Smooth muscle cell (in vitro differentiated cells): Measurements from ENCODE around the gene GSTM4. TPM values are rescaled to one million over a fixed set of nuclear protein-coding genes. Genes with fewer than 3 reads are reported as not detected.
A peak's percentile ranks its signal among the peaks of the same experiment; 100 is the strongest.

Source experiments
- DNase-seq: peaks from one replicate; lab custom pipeline; 2025; ENCODE audit not compliant: unreplicated experiment; lab: John Stamatoyannopoulos, UW
- H2AFZ ChIP-seq: fragments of 200-600 bp; sonication (generic); 2 replicates; pipeline ENCODE4 v1.6.0; 2016; ENCODE audit warnings: antibody characterized with exemption, low read depth, mild to moderate bottlenecking
- H3F3A ChIP-seq: fragments of 200-600 bp; sonication (generic); 2 replicates; pipeline ENCODE4 v1.6.0; 2017; ENCODE audit warnings: antibody characterized with exemption, low read depth
- H3K27ac ChIP-seq: fragments of 200-600 bp; sonication (generic); 2 replicates; pipeline ENCODE4 v1.5.1; 2016; ENCODE audit warnings: low read depth, mild to moderate bottlenecking
- H3K27me3 ChIP-seq: fragments of 200-600 bp; sonication (generic); 2 replicates; pipeline ENCODE4 v1.6.1; 2016; ENCODE audit warnings: low read depth, mild to moderate bottlenecking
- H3K36me3 ChIP-seq: fragments of 200-600 bp; sonication (generic); 2 replicates; pipeline ENCODE4 v1.5.1; 2016; ENCODE audit warnings: low read depth
- H3K4me1 ChIP-seq: fragments of 200-600 bp; sonication (generic); 2 replicates; pipeline ENCODE4 v1.5.1; 2016; ENCODE audit warnings: low read depth
- H3K4me2 ChIP-seq: fragments of 200-600 bp; sonication (generic); 2 replicates; pipeline ENCODE4 v1.6.0; 2016; ENCODE audit warnings: mild to moderate bottlenecking
- H3K4me3 ChIP-seq: fragments of 200-600 bp; sonication (generic); 2 replicates; pipeline ENCODE4 v1.5.1; 2016; ENCODE audit warnings: mild to moderate bottlenecking
- H3K79me2 ChIP-seq: fragments of 200-600 bp; sonication (generic); 2 replicates; pipeline ENCODE4 v1.6.0; 2016; ENCODE audit warnings: low read depth, mild to moderate bottlenecking
- H3K9ac ChIP-seq: fragments of 200-600 bp; sonication (generic); 2 replicates; pipeline ENCODE4 v1.6.0; 2016; ENCODE audit warnings: low read depth
- H3K9me3 ChIP-seq: fragments of 200-600 bp; sonication (generic); replicated peaks from 2 replicates; pipeline ENCODE4 v1.5.1; 2016; ENCODE audit warnings: low read depth
- H4K20me1 ChIP-seq: fragments of 200-600 bp; sonication (generic); 2 replicates; pipeline ENCODE4 v1.6.0; 2016; ENCODE audit warnings: low read depth
- CTCF ChIP-seq: fragments of 200-600 bp; sonication (generic); IDR thresholded peaks from 2 replicates; pipeline ENCODE4 v1.5.1; 2017; ENCODE audit warnings: borderline replicate concordance, mild to moderate bottlenecking, antibody characterized with exemption; ENCODE audit not compliant: insufficient read depth, poor library complexity, severe bottlenecking
- WGBS: methylation state at CpG from one replicate; pipeline ENCODE4 v1.1.7; 2016; ENCODE audit warnings: low lambda C conversion rate; 5-methylcytosine and 5-hydroxymethylcytosine counted together
- polyA plus RNA-seq: library from polyadenylated mRNA; unstranded; fragments of >200 nt; fragmentation: Nextera tagmentation; extraction: Ambion mirVana; gene quantifications from 2 replicates; pipeline ENCODE4 v1.2.1, GENCODE V29; 2016
- total RNA-seq: library from RNA; depleted of rRNA; stranded (reverse); fragments of >200 nt; gene quantifications from 2 replicates; pipeline ENCODE4 v1.2.3, GENCODE V29; 2014

The GSTM4 gene
- total RNA-seq (23.2 and 25.8 TPM in 2 replicates), polyA plus RNA-seq (32.8 and 34.4 TPM in 2 replicates)

- H3K4me2 ChIP-seq = peak within 1 kb of the TSS; percentile 89
- WGBS = 4% methylated on average over 54 of the region's 54 CpGs
- no peaks in the 10 kb centered on the region for H3K36me3 ChIP-seq
- H3F3A ChIP-seq = no peaks in the 10 kb centered on the region
- no peaks in the 10 kb centered on the region for H3K9me3 ChIP-seq
- no peaks in the 10 kb centered on the region for H3K79me2 ChIP-seq
- peak within 1 kb of the TSS; percentile 36 for H3K27ac ChIP-seq
- no peaks in the 10 kb centered on the region for H4K20me1 ChIP-seq
- TF ChIP-seq CTCF = no peak
- peaks cover 16% of the 10 kb centered on the region for H3K27me3 ChIP-seq
- peak; percentile 58 for DNase-seq
- H3K9ac ChIP-seq = peak within 1 kb of the TSS; percentile 36
- H3K4me3 ChIP-seq = peak within 1 kb of the TSS; percentile 68
- H3K4me1 ChIP-seq = no peaks in the 10 kb centered on the region
- H2AFZ ChIP-seq = peak within 1 kb of the TSS; percentile 86
Observed at GRCh38 chr1:109655615-109656519, at the start of gene GSTM4. TSS of gene GSTM4 (plus strand) at chr1:109656099. CDS start at chr1:109656390, 291 bp downstream.

- H3K9me3 ChIP-seq = no peaks in the 10 kb centered on the region
- no peak overlapping the region for H3K4me2 ChIP-seq
- H2AFZ ChIP-seq = no peak overlapping the region
- H4K20me1 ChIP-seq = no peaks in the 10 kb centered on the region
- 100% methylated on average over 3 of the region's 3 CpGs for WGBS
- no peaks in the 10 kb centered on the region for H3K36me3 ChIP-seq
- H3K27ac ChIP-seq = peak overlapping the region; percentile 69
- H3K9ac ChIP-seq = no peak overlapping the region
- no peaks in the 10 kb centered on the region for H3K4me1 ChIP-seq
- no peak for TF ChIP-seq CTCF
- H3F3A ChIP-seq = peaks cover 3% of the 10 kb centered on the region
- no peaks in the 10 kb centered on the region for H3K27me3 ChIP-seq
- H3K4me3 ChIP-seq = no peak overlapping the region
- DNase-seq = no peak
- no peaks in the 10 kb centered on the region for H3K79me2 ChIP-seq
Observed at GRCh38 chr1:109609881-109610280, 46.0 kb upstream of the GSTM4 start.

GRCh38 chr1:109610609-109611307 lies 45.1 kb upstream of the GSTM4 start:
- Histone ChIP-seq H3F3A (peaks cover 3% of the 10 kb centered on the region), H3K9me3 (no peaks in the 10 kb centered on the region), H3K79me2 (no peaks in the 10 kb centered on the region), H4K20me1 (no peaks in the 10 kb centered on the region), H3K36me3 (no peaks in the 10 kb centered on the region), H3K9ac (peak overlapping the region; percentile 7), H3K4me2 (peak overlapping the region; percentile 59), H3K4me3 (no peak overlapping the region), H3K4me1 (no peaks in the 10 kb centered on the region), H3K27me3 (no peaks in the 10 kb centered on the region), H3K27ac (peak overlapping the region; percentile 69), H2AFZ (no peak overlapping the region)
- 45% methylated on average over 3 of the region's 3 CpGs for whole genome bisulfite sequencing
- no peak for TF ChIP-seq CTCF
- DNase-seq = no peak
